Transverse colon (tissue), 4 donors: Measurements from ENCODE around the gene UAP1L1.

Experiments
- CTCF ChIP-seq, 5 experiments: fragments of 200-600 bp in 3 of 5; fragments of 450-650 bp in 2 of 5; sonication (generic) in 3 of 5; IDR thresholded peaks; 1 replicate in 2 of 5; 2 replicates in 3 of 5; pipeline ENCODE4 v1.5.1; 2016 to 2017; ENCODE audit warnings: antibody characterized with exemption in 5 of 5, inconsistent platforms in 3 of 5, mild to moderate bottlenecking in 2 of 5, moderate library complexity in 1 of 5
- EP300 ChIP-seq: sonication (generic); formaldehyde crosslinking; IDR thresholded peaks from one replicate; pipeline ENCODE4 v1.6.1; 2017; ENCODE audit warnings: antibody characterized with exemption, low read depth
- POLR2A ChIP-seq: fragments of 450-650 bp; IDR thresholded peaks from one replicate; pipeline ENCODE4 v1.6.1; 2016; ENCODE audit warnings: antibody characterized with exemption, mild to moderate bottlenecking, moderate library complexity
- POLR2AphosphoS5 ChIP-seq, 3 donors: sonication (generic); formaldehyde crosslinking; IDR thresholded peaks; one replicate each; pipeline ENCODE4 v1.6.1; 2016; ENCODE audit warnings: antibody characterized with exemption in 3 of 3

- no peak for TF ChIP-seq POLR2A
- no peak for TF ChIP-seq CTCF (IDR thresholded peaks at IDR 0.05)
- TF ChIP-seq EP300, result no peak
- no peak for TF ChIP-seq POLR2AphosphoS5 (IDR thresholded peaks at IDR 0.05)
Measured at GRCh38 chr9:137039611-137040366, 37.5 kb upstream of the UAP1L1 start.
